Ramos (cell line): ENCODE measurements around the gene CDH18.

Source experiments
- in situ Hi-C: fragments of 300-500 bp; cut with MboI; formaldehyde crosslinking; loops from one replicate; pipeline ENCODE4 v1.14.3; 2022; ENCODE audit warnings: low sequenced_read_pairs; ENCODE audit not compliant: unreplicated experiment

Gene CDH18

GRCh38 chr5:19940192-19940591 is 47.8 kb downstream of the CDH18 start:
- in situ Hi-C loops = no loop called here

- in situ Hi-C loops = no loop called here
Measured at GRCh38 chr5:19930451-19930850, 57.5 kb downstream of the CDH18 start.

GRCh38 chr5:19928562-19929421 is 59.2 kb downstream of the CDH18 start:
- in situ Hi-C loops = no loop called here

GRCh38 chr5:19927919-19928318 is 60.1 kb downstream of the CDH18 start:
- in situ Hi-C loops = no loop called here

GRCh38 chr5:19927170-19927569 is 60.8 kb downstream of the CDH18 start:
- in situ Hi-C loops = no loop called here

DNA sequence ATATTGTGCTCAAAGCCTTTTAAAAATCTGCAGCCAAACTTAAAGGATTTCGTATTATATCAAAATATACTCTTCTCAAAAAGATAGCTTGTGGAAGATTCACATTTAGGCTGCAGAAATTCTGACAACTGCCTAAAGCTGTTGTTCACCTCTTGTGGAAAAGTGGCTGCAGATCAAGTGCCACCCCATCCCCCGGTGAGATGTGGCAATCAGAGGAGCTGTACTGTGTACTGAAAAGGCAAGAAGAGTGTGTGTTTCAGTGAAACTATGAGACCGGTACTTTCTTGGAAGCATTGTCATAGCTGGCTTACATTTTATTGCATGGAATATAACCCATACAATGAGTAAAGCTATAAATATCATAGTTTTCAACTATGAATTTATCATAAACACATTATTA is 64.3 kb downstream of the CDH18 start:
- in situ Hi-C loops = no loop called here

DNA sequence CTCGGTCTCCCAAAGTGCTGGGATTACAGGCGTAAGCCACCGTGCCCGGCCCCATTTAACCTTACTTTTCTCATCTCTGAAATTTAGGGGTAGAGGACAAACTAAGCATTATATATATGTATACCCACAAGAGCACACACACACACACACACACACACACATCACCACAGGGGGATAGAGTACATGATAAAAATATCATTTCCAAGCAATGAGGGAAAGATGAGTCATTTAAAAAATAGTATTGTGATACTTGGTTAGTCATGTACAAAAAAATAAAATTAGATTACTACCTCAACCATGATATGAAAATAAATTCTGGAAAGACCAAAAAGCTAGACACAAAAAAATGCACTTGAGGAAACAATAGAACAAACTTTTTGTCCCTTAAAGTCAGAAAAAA is 67.2 kb downstream of the CDH18 start:
- in situ Hi-C loops = no loop called here

GRCh38 chr5:19918780-19919179 is 69.2 kb downstream of the CDH18 start:
- in situ Hi-C loops = no loop called here

DNA sequence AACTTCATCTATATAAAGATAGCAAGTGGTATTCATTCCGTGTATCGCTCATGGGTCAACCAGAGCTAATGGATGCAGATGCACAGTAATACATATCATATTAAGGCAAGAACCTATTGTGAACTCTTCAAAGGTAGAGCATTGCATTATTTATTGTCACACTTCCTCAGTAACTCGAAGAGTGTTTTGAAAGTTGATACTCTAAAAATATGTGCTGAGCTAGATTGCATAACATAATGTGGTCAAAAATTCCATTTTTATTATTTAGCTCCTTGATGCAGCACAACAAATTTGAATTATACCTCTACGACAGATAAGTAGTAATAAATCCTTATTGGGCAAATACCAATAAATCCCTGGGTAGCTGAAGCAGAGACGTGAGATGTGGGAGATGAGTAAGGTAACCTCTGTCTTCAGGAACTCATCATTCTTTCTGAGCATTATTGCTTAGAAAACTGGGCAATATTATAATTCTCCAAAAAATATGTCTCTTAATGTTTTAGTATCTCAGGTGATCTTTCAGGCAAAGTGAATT is 70.3 kb downstream of the CDH18 start:
- in situ Hi-C loops = no loop called here

DNA sequence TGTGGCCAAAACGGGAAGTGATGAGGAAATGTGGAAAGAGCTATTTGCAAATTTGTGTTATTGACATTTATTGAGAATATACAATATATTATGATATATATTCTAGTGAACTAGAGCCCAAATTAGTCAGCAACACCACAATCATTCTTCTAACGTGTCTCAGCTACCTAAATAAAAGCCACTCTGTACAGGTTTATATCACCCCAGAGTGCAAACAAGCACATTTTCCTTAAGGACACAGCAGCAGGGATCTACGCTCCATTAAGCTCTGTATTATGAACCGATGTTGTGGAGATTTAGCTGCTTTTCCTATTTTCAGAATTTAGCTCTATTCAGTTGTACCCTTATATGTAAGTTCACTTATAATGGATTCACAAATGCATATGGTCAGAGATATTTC is 77.9 kb downstream of the CDH18 start:
- in situ Hi-C loops = no loop called here

DNA sequence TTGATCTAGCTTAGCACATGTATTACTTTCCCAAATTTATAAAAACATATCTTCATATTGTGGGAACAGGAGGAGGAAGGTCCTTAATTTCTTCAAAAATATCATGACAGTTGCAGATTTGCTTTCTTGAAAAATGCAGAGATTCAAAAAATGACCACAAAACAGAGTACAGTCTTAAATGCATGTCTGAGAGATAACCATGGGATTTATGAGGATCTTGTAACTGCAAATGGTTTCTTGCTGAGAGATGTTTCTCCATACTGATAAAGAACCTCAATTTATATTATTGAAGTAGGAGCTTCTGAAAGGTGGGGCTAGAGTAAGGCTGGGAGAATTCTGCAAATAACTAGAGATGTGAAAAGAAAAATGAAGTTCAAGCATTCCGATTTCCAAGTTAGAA is 83.2 kb downstream of the CDH18 start:
- in situ Hi-C loops = no loop called here

DNA sequence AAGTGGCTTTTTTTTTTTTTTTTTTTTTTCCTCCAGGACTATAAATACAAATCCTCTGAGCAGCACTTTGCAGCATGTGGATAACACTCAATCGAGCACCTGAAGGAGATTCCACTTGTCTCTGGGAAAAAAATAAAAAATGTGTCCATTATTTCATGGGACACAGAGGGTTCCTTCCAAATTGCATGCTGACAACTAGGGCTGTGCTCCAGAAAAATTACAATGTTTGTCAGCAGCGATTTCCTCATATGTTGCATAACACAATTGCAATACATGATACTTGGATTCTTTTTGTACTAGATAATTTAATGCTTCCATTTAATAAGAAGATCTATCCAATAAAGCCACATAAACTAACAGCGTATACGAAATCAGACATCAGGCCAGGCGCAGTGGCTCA is 84.4 kb downstream of the CDH18 start:
- in situ Hi-C loops = no loop called here

GRCh38 chr5:19902316-19902934 is 85.6 kb downstream of the CDH18 start:
- in situ Hi-C loops = no loop called here

- in situ Hi-C loops = no loop called here
Measured at GRCh38 chr5:19900269-19900668, 87.7 kb downstream of the CDH18 start.

- in situ Hi-C loops = no loop called here
Measured at GRCh38 chr5:19891658-19892057, 96.3 kb downstream of the CDH18 start.

- in situ Hi-C loops = no loop called here
Measured at GRCh38 chr5:19886123-19886917, 101.7 kb downstream of the CDH18 start.

GRCh38 chr5:19885040-19885824 is 102.8 kb downstream of the CDH18 start:
- in situ Hi-C loops = no loop called here

- in situ Hi-C loops = no loop called here
Measured at GRCh38 chr5:19880859-19881436, 107.1 kb downstream of the CDH18 start.

DNA sequence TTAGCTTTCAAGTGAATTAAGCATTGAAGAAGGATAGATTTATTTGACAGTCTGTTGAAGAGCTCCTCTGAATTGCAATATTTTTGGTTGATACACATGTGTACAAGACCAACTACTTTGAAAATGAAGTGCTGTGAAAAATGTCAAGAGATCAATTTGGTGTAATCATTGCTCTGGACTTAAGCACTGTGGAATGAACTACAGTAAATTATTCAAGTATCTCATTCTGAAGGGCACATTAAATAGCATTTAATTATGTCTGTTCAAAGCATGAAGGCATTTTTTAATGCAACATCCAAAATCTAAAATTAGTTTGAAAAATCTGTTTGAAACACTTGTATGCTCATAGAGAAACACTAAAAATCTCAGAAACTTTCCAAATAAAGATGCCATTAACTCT is 107.5 kb downstream of the CDH18 start:
- in situ Hi-C loops = no loop called here

DNA sequence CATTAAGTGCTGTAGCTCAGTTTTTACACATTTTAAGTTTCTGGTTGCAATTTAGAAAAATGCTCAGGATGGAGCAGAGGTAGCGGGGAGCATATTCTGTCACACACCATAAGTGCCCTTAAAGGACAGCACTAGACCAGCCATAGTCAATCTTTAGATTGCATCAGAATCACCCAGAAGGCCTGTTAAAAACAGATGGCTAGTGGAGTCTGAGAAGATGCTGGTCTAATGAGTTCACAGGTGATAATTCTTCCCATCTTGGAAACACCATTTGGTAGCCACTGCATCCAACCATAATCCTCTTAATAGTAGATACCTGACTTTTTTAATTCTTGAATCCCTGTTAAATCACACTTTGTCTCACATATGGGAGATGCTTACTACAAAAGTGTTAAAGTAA is 113.2 kb downstream of the CDH18 start:
- in situ Hi-C loops = no loop called here
